SK-N-SH (cell line): ENCODE data around the gene LCNL1. TPM values are rescaled to one million over a fixed set of nuclear protein-coding genes. Genes with fewer than 3 reads are reported as not detected.
A peak's percentile ranks its signal among the peaks of the same experiment; 100 is the strongest.

Source experiments
- CTCF ChIA-PET: fragments of 300-600, 350-600 bp; formaldehyde crosslinking; extraction: SDS; loops from one replicate; lab custom pipeline; 2021; lab: Yijun Ruan, JAX
- POLR2A ChIA-PET: fragments of 350-600 bp; sonication (Branson Sonifier 250); formaldehyde crosslinking; extraction: SDS; loops from one replicate; lab custom pipeline; 2020; ENCODE audit warnings: antibody characterized with exemption, inconsistent platforms; lab: Yijun Ruan, JAX
- DNase-seq: peaks from one replicate; pipeline ENCODE4 v3.0.0; 2012
- H2AFZ ChIP-seq: fragments of 200-600 bp; sonication (generic); 2 replicates; pipeline ENCODE4 v1.8.1; 2016; ENCODE audit warnings: antibody characterized with exemption, mild to moderate bottlenecking, low read depth
- H3F3A ChIP-seq: fragments of 200-600 bp; sonication (generic); replicated peaks from 2 replicates; pipeline ENCODE3; 2016; ENCODE audit warnings: antibody characterized with exemption, mild to moderate bottlenecking; ENCODE audit not compliant: insufficient read depth
- H3K27ac ChIP-seq, 2 experiments: fragments of 200-500 bp in 1 of 2; fragments of 200-600 bp in 1 of 2; sonication (Bioruptor generic) in 1 of 2; sonication (generic), shearing (Covaris generic) in 1 of 2; 2 replicates each; pipeline versions ENCODE4 v1.5.1 to v1.6.1; 2014 to 2016; ENCODE audit warnings: low read depth in 2 of 2, inconsistent platforms in 1 of 2, low read length in 1 of 2, mild to moderate bottlenecking in 1 of 2, mixed read lengths in 1 of 2
- H3K27me3 ChIP-seq: fragments of 200-600 bp; sonication (generic), shearing (Covaris generic); 2 replicates; pipeline ENCODE4 v1.6.1; 2016; ENCODE audit warnings: mixed run types; ENCODE audit not compliant: insufficient read depth
- H3K36me3 ChIP-seq, 2 experiments: fragments of 200-500 bp in 1 of 2; fragments of 200-600 bp in 1 of 2; sonication (Bioruptor generic) in 1 of 2; sonication (generic) in 1 of 2; replicated peaks in 1 of 2; 2 replicates each; pipeline versions ENCODE3 to v1.5.1; 2014 to 2016; ENCODE audit warnings: low read length in 1 of 2, mild to moderate bottlenecking in 1 of 2; ENCODE audit not compliant: insufficient read depth in 2 of 2, control insufficient read depth in 1 of 2
- H3K4me1 ChIP-seq, 2 experiments: fragments of 200-500 bp in 1 of 2; fragments of 200-600 bp in 1 of 2; sonication (Bioruptor generic) in 1 of 2; sonication (generic), shearing (Covaris generic) in 1 of 2; 2 replicates each; pipeline versions ENCODE4 v1.5.1 to v1.6.1; 2014 to 2016; ENCODE audit warnings: low read depth in 1 of 2, low read length in 1 of 2, mixed run types in 1 of 2; ENCODE audit not compliant: insufficient read depth in 2 of 2, control insufficient read depth in 1 of 2
- H3K4me2 ChIP-seq: fragments of 200-600 bp; sonication (generic), shearing (Covaris generic); 2 replicates; pipeline ENCODE4 v1.6.1; 2017; ENCODE audit warnings: mixed run types
- H3K4me3 ChIP-seq, 2 experiments: fragments of 200-500 bp in 1 of 2; fragments of 200-600 bp in 1 of 2; sonication (Bioruptor generic) in 1 of 2; sonication (generic), shearing (Covaris generic) in 1 of 2; 2 replicates each; pipeline versions ENCODE4 v1.5.1 to v1.8.1; 2014 to 2016; ENCODE audit warnings: low read depth in 2 of 2, inconsistent platforms in 1 of 2, low read length in 1 of 2, mild to moderate bottlenecking in 1 of 2, mixed read lengths in 1 of 2, moderate library complexity in 1 of 2
- H3K79me2 ChIP-seq: fragments of 200-600 bp; sonication (generic); 2 replicates; pipeline ENCODE4 v1.8.1; 2017; ENCODE audit warnings: mild to moderate bottlenecking; ENCODE audit not compliant: insufficient read depth
- H3K9ac ChIP-seq: fragments of 200-600 bp; sonication (generic); 2 replicates; pipeline ENCODE4 v1.6.1; 2017; ENCODE audit warnings: mixed run types
- H3K9me2 ChIP-seq: fragments of 200-600 bp; sonication (generic); 2 replicates; pipeline ENCODE4 v1.6.1; 2017; ENCODE audit warnings: mixed run types
- H3K9me3 ChIP-seq: fragments of 200-600 bp; sonication (generic); 2 replicates; pipeline ENCODE4 v1.6.1; 2017; ENCODE audit warnings: mixed run types, mild to moderate bottlenecking, moderate library complexity
- H4K20me1 ChIP-seq: fragments of 200-600 bp; sonication (generic); 2 replicates; pipeline ENCODE4 v1.6.1; 2017; ENCODE audit warnings: mild to moderate bottlenecking, mixed run types; ENCODE audit not compliant: insufficient read depth
- CTCF ChIP-seq: fragments of 200-600 bp; sonication (generic); IDR thresholded peaks from 2 replicates; pipeline ENCODE4 v1.6.1; 2017; ENCODE audit warnings: antibody characterized with exemption, mild to moderate bottlenecking, moderate library complexity
- FOSL2 ChIP-seq: IDR thresholded peaks from 2 replicates; pipeline ENCODE4 v1.4.0; 2012; ENCODE audit warnings: low read depth, mild to moderate bottlenecking, moderate library complexity, borderline replicate concordance
- MXI1 ChIP-seq: IDR thresholded peaks from 2 replicates; pipeline ENCODE4 v1.6.1; 2012; ENCODE audit warnings: mild to moderate bottlenecking, low read depth, low read length, improper control_type of control experiment
- RXRA ChIP-seq: IDR thresholded peaks from 2 replicates; pipeline ENCODE4 v1.4.0; 2012; ENCODE audit warnings: low read depth, mild to moderate bottlenecking, borderline replicate concordance
- YY1 ChIP-seq: IDR thresholded peaks from 2 replicates; pipeline ENCODE4 v1.4.0; 2012; ENCODE audit warnings: low read depth, mild to moderate bottlenecking
- ZBTB33 ChIP-seq: IDR thresholded peaks from 2 replicates; pipeline ENCODE4 v1.4.0; 2012; ENCODE audit warnings: low read depth, borderline replicate concordance
- WGBS: methylation state at CpG from one replicate; pipeline ENCODE4 v1.1.6; 2017; ENCODE audit warnings: low lambda C conversion rate; 5-methylcytosine and 5-hydroxymethylcytosine counted together
- polyA plus RNA-seq, 3 experiments: library from polyadenylated mRNA; depleted of rRNA; stranded (reverse); fragments of >200 nt; gene quantifications; 2 replicates each; pipeline ENCODE4 v1.2.3, GENCODE V29; 2012

LCNL1 gene
- polyA plus RNA-seq, 1 of the 3 experiments (the other 2 are of a cell fraction), result not detected

GRCh38 chr9:137026384-137026783, 43.6 kb downstream of the LCNL1 start (continued):
- no peak for TF ChIP-seq ZBTB33
- no peak for TF ChIP-seq FOSL2
- no peak for TF ChIP-seq YY1

- Histone ChIP-seq H3K9ac (no peak overlapping the region), H4K20me1 (no peaks in the 10 kb centered on the region), H3K79me2 (0 out of 2 replicates have a peak, but pooled peaks cover 3% of the 10 kb centered on the region), H3F3A (no peaks in the 10 kb centered on the region), H3K27ac (peak overlapping the region in 1 of 2 experiments; percentile 83; a peak in 2 of 4 replicates), H2AFZ (no peak overlapping the region), H3K4me3 (peak overlapping the region; percentile 58 to 62), H3K27me3 (no peaks in the 10 kb centered on the region), H3K4me2 (peak overlapping the region; percentile 86), H3K9me2 (no peaks in the 10 kb centered on the region), H3K36me3 (no peaks in the 10 kb centered on the region), H3K4me1 (peaks cover 5 to 40% of the 10 kb centered on the region in 2 experiments; a peak in 1 of 4 replicates), H3K9me3 (no peaks in the 10 kb centered on the region)
- TF ChIP-seq CTCF (no peak), MXI1 (0 out of 2 replicates have a peak, but pooled peaks have one; percentile 13)
- CTCF ChIA-PET, result interaction anchor here (0.7 to 15.1 kb wide), 15 partner anchors 8 to 256 kb away, joined by 3 to 350 read pairs (median 6); partner anchors contain the start of genes C8G, CLIC3, FBXW5 and LCN12
- WGBS, result no CpG with 5 or more reads among the region's 4 CpGs
- POLR2A ChIA-PET, result interaction anchor here (0.9 kb wide), 1 partner anchor 49 kb away, joined by 3 read pairs; no protein-coding TSS in a partner anchor
- no peak for DNase-seq
These were observed 44.0 kb downstream of the LCNL1 start for GRCh38 chr9:137026828-137027227.

GRCh38 chr9:137027369-137028262, 44.8 kb downstream of the LCNL1 start, which contains the start of gene ABCA2:
Gene ABCA2, minus strand, starts transcription at chr9:137028237. Its CDS starts 97 bp downstream, at chr9:137028140.
- H3K27ac ChIP-seq, result peak within 1 kb of the TSS in 1 of 2 experiments; percentile 83; a peak in 2 of 4 replicates
- peaks cover 5 to 48% of the 10 kb centered on the region in 2 experiments; a peak in 1 of 4 replicates for H3K4me1 ChIP-seq
- no peaks in the 10 kb centered on the region for H3K9me2 ChIP-seq
- POLR2A ChIA-PET, result interaction anchor here (0.9 kb wide), 1 partner anchor 49 kb away, joined by 3 read pairs; no protein-coding TSS in a partner anchor
- no peaks in the 10 kb centered on the region for H3F3A ChIP-seq
- 46% methylated on average over 7 of the region's 95 CpGs for WGBS
- peak within 1 kb of the TSS; percentile 36; the same call in 1 of the 2 replicates for H3K9ac ChIP-seq
- CTCF ChIA-PET, result interaction anchor here (1.1 to 15.1 kb wide), 24 partner anchors 8 to 260 kb away, joined by 3 to 350 read pairs (median 8); partner anchors contain the start of genes C8G, CLIC3, FBXW5 and LCN12
- no peaks in the 10 kb centered on the region for H3K36me3 ChIP-seq
- H2AFZ ChIP-seq, result 0 out of 2 replicates have a peak within 1 kb of the TSS, but pooled peaks have one; percentile 29
- H3K27me3 ChIP-seq, result no peaks in the 10 kb centered on the region
- H3K4me2 ChIP-seq, result peak within 1 kb of the TSS; percentile 99
- peak; percentile 56 for DNase-seq
- H3K4me3 ChIP-seq, result peak within 1 kb of the TSS; percentile 62 to 73
- 0 out of 2 replicates have a peak, but pooled peaks have one; percentile 20 for TF ChIP-seq MXI1
- TF ChIP-seq RXRA, result no peak
- no peaks in the 10 kb centered on the region for H3K9me3 ChIP-seq
- H4K20me1 ChIP-seq, result no peaks in the 10 kb centered on the region
- 0 out of 2 replicates have a peak, but pooled peaks cover 3% of the 10 kb centered on the region for H3K79me2 ChIP-seq
